Sigmoid colon (tissue), 7 donors: ENCODE results near the gene TMEM63B. TPM values are rescaled to one million over a fixed set of nuclear protein-coding genes. Genes with fewer than 3 reads are reported as not detected.
A peak's percentile ranks its signal among the peaks of the same experiment; 100 is the strongest.

Source experiments
- DNase-seq: peaks from one replicate; pipeline ENCODE4 v3.0.0-alpha.2; 2019
- H3K27ac ChIP-seq, 4 donors: fragments of 200-600 bp; sonication (generic); one replicate each; pipeline ENCODE4 v1.5.1; 2016 to 2019; ENCODE audit warnings: mild to moderate bottlenecking in 1 of 4
- H3K27me3 ChIP-seq, 3 donors: fragments of 200-600 bp; sonication (generic); one replicate each; pipeline ENCODE4 v1.5.1; 2019; ENCODE audit warnings: mild to moderate bottlenecking in 1 of 3
- H3K36me3 ChIP-seq, 4 donors: fragments of 200-600 bp; sonication (generic); one replicate each; pipeline ENCODE4 v1.5.1; 2016 to 2019
- H3K4me1 ChIP-seq, 4 donors: fragments of 200-600 bp; sonication (generic); one replicate each; pipeline ENCODE4 v1.5.1; 2017 to 2019
- H3K4me3 ChIP-seq, 4 donors: fragments of 200-600 bp; sonication (generic); one replicate each; pipeline ENCODE4 v1.5.1; 2017 to 2019; ENCODE audit warnings: mild to moderate bottlenecking in 2 of 4, moderate library complexity in 1 of 4
- H3K9me3 ChIP-seq, 4 donors: fragments of 200-600 bp in 3 of 4; sonication (generic) in 3 of 4; one replicate each; pipeline versions ENCODE4 v1.5.1 to v1.6.1; 2013 to 2019
- EP300 ChIP-seq, 4 donors: sonication (generic); formaldehyde crosslinking; IDR thresholded peaks; one replicate each; pipeline ENCODE4 v1.6.1; 2017; ENCODE audit warnings: antibody characterized with exemption in 4 of 4
- POLR2A ChIP-seq, 2 donors: fragments of 450-650 bp; IDR thresholded peaks; one replicate each; pipeline ENCODE4 v1.6.1; 2016; ENCODE audit warnings: antibody characterized with exemption in 2 of 2, mild to moderate bottlenecking in 2 of 2, moderate library complexity in 2 of 2
- POLR2AphosphoS5 ChIP-seq, 4 donors: sonication (generic); formaldehyde crosslinking; IDR thresholded peaks; one replicate each; pipeline ENCODE4 v1.6.1; 2017; ENCODE audit warnings: antibody characterized with exemption in 4 of 4
- WGBS, 2 donors: extraction: QIAGEN DNeasy Blood & Tissue Kit; methylation state at CpG; one replicate each; pipeline ENCODE4 v1.1.7; 2013; 5-methylcytosine and 5-hydroxymethylcytosine counted together
- intact Hi-C: fragments of 100-400 bp; cut with DNase I; formaldehyde crosslinking; loops from one replicate; pipeline ENCODE4 v1.15.1; 2023
- polyA plus RNA-seq, 3 donors: library from polyadenylated mRNA; stranded (reverse); fragments of 200-250 nt; gene quantifications; one replicate each; pipeline ENCODE4 v1.2.3, GENCODE V29; 2013
- total RNA-seq, 4 donors: library from RNA; depleted of rRNA; stranded (reverse); fragments of >200 nt; gene quantifications; one replicate each; pipeline ENCODE4 v1.1.0, GENCODE V29; 2016
- TF ChIP-seq, protein P1 (sequence below), 4 experiments: fragments of 450-650 bp in 3 of 4; fragments of 200-600 bp in 1 of 4; IDR thresholded peaks; one replicate each; pipeline ENCODE4 v1.5.1; 2016 to 2019; ENCODE audit warnings: antibody characterized with exemption in 4 of 4, mild to moderate bottlenecking in 3 of 4, moderate library complexity in 2 of 4
- donor health status: healthy with polysubstance abuse.
- donor health status: Bipolar disorder and iron deficiency.
- donor health status: healthy.

Gene TMEM63B
- total and polyA plus RNA-seq, 7 donors = 9.0 to 48.5 (median 14.6) TPM

DNA sequence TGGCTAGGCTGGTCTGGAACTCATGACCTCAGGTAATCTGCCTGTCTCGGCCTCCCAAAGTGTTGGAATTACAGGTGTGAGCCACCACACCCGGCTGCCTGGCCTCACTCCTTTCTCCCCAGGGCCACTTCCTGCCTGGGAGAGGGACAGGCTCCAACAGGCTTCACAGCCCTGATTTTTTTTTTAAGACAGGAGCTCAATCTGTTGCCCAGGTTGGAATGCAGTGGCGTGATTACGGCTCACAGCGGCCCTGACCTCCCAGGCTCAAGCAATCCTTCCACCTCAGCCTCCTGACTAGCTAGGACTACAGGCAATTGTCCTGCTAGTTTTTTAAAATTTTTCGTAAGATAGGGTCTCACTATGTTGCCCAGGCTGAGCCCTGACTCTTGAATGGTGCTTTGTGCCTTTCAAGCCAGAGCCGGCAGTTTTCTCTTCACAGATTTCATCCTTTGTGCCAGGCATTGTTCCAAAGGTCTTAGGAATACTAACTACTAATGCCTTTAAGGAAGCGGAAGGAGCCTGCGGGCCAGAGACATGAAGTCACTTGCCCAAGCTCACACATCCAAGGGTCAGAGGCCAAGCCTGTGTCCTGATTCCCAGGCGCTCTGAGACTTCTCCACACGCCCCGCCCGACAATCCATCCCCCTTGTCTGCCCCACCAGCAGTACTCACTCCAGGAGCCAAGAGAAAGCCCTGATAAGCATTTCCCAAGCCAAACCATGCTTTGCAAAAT lies 50.5 kb downstream of the TMEM63B start:
- Histone ChIP-seq H3K36me3 (no peaks in the 10 kb centered on the region), H3K4me1 (peaks cover 0 to 4% (median 1%) of the 10 kb centered on the region in 4 donors), H3K4me3 (no peak overlapping the region), H3K27ac (peak overlapping the region in 2 of 4 donors; percentile 13 to 56), H3K27me3 (no peaks in the 10 kb centered on the region), H3K9me3 (no peaks in the 10 kb centered on the region)
- WGBS, 2 donors = 82 to 85% methylated on average over 13 of the region's 13 CpGs
- peak; percentile 79 for DNase-seq
- TF ChIP-seq POLR2A (IDR thresholded peaks at IDR 0.05) (no peak), POLR2AphosphoS5 (IDR thresholded peaks at IDR 0.05) (peak in 1 of 4 donors; percentile 7), EP300 (IDR thresholded peaks at IDR 0.05) (no peak)
- TF ChIP-seq, protein P1, sequence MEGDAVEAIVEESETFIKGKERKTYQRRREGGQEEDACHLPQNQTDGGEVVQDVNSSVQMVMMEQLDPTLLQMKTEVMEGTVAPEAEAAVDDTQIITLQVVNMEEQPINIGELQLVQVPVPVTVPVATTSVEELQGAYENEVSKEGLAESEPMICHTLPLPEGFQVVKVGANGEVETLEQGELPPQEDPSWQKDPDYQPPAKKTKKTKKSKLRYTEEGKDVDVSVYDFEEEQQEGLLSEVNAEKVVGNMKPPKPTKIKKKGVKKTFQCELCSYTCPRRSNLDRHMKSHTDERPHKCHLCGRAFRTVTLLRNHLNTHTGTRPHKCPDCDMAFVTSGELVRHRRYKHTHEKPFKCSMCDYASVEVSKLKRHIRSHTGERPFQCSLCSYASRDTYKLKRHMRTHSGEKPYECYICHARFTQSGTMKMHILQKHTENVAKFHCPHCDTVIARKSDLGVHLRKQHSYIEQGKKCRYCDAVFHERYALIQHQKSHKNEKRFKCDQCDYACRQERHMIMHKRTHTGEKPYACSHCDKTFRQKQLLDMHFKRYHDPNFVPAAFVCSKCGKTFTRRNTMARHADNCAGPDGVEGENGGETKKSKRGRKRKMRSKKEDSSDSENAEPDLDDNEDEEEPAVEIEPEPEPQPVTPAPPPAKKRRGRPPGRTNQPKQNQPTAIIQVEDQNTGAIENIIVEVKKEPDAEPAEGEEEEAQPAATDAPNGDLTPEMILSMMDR (IDR thresholded peaks at IDR 0.05) = no peak
- intact Hi-C loops = no loop called here

DNA sequence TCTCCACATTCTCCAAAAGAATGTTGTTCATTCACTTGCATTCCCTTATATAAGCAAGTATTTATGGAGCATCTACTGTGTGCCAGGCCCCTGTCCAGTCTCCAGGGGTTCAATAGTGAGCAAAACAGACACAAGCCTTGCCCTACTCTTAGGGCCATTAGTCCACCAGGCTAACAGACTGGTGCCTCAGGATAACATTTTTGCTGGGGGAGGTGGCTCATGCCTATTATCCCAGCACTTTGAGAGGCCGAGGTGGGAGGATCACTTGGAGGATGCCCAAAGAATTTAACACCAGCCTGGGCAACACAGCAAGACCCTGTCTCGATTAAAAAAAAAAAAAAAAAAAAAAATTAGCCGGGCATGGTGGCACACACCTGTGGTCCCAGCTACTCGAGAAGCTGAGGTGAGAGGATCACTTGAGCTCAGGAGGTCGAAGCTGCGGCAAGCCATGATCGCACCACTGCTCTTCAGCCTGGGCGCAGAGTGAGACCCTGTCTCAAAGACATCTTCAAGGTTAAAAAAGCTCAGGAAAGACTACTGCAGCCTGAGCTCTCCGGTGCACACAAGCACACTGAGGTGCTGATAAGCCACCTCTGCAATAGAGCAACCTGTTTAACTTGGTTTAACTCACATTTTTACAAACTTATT lies 51.2 kb downstream of the TMEM63B start:
- H3K27ac ChIP-seq = peak overlapping the region in 2 of 4 donors; percentile 13 to 56
- no peak for DNase-seq
- no peaks in the 10 kb centered on the region for H3K27me3 ChIP-seq
- no peak overlapping the region for H3K4me3 ChIP-seq
- TF ChIP-seq, protein P1 (IDR thresholded peaks at IDR 0.05) = no peak
- TF ChIP-seq EP300 (IDR thresholded peaks at IDR 0.05) (no peak), POLR2AphosphoS5 (IDR thresholded peaks at IDR 0.05) (no peak), POLR2A (IDR thresholded peaks at IDR 0.05) (no peak)
- WGBS, 2 donors = 92 to 93% methylated on average over 9 of the region's 9 CpGs
- intact Hi-C loops = no loop called here
- no peaks in the 10 kb centered on the region for H3K36me3 ChIP-seq
- H3K4me1 ChIP-seq = no peaks in the 10 kb centered on the region
- no peaks in the 10 kb centered on the region for H3K9me3 ChIP-seq

DNA sequence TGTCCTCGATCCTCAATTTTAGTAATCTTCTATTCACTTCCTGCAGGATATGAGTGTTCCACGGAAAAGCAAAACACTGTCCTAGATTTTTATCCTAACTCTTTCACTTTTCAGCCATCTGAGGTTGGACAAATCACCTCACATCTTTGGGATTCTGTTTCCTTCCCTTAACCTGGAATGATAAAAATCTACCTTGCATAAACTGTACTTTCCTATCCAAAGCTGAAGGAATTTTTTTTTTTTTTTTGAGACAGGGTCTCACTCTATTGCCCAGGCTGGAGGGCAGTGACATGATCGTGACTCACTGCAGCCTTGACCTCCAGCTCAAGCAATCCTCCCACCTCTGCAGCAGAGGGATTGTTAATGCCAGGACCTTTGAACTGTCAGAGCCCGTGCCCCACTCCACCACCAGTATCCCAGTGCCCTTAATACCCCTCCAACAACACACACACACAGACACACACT lies 51.8 kb downstream of the TMEM63B start:
- Histone ChIP-seq H3K4me3 (no peak overlapping the region), H3K9me3 (no peaks in the 10 kb centered on the region), H3K4me1 (no peaks in the 10 kb centered on the region), H3K27ac (no peak overlapping the region), H3K36me3 (no peaks in the 10 kb centered on the region), H3K27me3 (no peaks in the 10 kb centered on the region)
- TF ChIP-seq POLR2AphosphoS5 (IDR thresholded peaks at IDR 0.05) = no peak
- TF ChIP-seq, protein P1 (IDR thresholded peaks at IDR 0.05) = no peak
- TF ChIP-seq POLR2A (IDR thresholded peaks at IDR 0.05) = no peak
- no peak for TF ChIP-seq EP300 (IDR thresholded peaks at IDR 0.05)
- DNase-seq = no peak
- intact Hi-C loops = no loop called here
- 34 to 66% methylated on average over 4 of the region's 4 CpGs for WGBS, 2 donors

DNA sequence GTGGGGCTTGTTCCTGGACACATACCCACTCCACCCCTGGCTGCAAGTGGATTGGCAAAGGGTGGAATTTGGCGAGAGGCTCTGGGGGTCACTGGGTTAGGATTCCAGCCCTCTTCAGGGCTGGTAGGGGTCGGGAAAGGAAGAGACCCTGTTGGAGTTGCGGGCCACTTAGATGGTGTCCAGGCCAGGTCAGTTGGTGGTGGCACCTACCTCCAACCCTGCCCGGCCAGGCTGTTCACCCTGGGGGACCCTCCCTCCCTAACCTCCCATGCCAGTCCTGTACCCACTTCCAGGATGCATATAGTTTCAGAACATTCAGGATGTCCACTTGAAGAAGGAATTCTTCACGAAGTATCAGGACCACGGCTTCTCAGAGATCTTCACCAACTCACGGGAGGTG lies 52.3 kb downstream of the TMEM63B start:
- no peak for DNase-seq
- intact Hi-C loops = no loop called here
- Histone ChIP-seq H3K27me3 (no peaks in the 10 kb centered on the region), H3K4me3 (no peak overlapping the region), H3K4me1 (no peaks in the 10 kb centered on the region), H3K27ac (no peak overlapping the region), H3K9me3 (no peaks in the 10 kb centered on the region), H3K36me3 (no peaks in the 10 kb centered on the region)
- TF ChIP-seq POLR2A (IDR thresholded peaks at IDR 0.05) (no peak), EP300 (IDR thresholded peaks at IDR 0.05) (no peak), POLR2AphosphoS5 (IDR thresholded peaks at IDR 0.05) (no peak)
- TF ChIP-seq, protein P1 (IDR thresholded peaks at IDR 0.05) = no peak
- 93 to 94% methylated on average over 7 of the region's 7 CpGs for WGBS, 2 donors
